ENCODE data around the gene HBD. TPM values are rescaled to one million over a fixed set of nuclear protein-coding genes. Genes with fewer than 3 reads are reported as not detected.
"Not testable (repeated sequence)": the region's sequence is repeated elsewhere in the genome, so short reads cannot be mapped to it uniquely, and the experiment has no call there.

The HBD gene
- total RNA-seq (2014; rRNA removed; shearing (Covaris generic)), result not detected in 2 replicates

DNA sequence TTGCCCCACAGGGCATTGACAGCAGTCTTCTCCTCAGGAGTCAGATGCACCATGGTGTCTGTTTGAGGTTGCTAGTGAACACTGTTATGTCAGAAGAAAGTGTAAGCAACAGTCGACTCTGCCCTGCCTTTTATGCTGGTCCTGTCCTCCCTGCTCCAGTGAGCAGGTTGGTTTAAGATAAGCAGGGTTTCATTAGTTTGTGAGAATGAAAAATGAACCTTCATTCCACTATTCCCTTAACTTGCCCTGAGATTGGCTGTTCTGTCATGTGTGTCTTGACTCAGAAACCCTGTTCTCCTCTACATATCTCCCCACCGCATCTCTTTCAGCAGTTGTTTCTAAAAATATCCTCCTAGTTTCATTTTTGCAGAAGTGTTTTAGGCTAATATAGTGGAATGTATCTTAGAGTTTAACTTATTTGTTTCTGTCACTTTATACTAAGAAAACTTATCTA, at the start of gene HBD:
Gene HBD, minus strand, starts transcription at position 103 of the 454 bp plus-strand sequence. Its CDS starts 50 bp downstream, at position 53.
- DNase-seq (ENCODE audit: low spot score), result peak; percentile 16

DNA sequence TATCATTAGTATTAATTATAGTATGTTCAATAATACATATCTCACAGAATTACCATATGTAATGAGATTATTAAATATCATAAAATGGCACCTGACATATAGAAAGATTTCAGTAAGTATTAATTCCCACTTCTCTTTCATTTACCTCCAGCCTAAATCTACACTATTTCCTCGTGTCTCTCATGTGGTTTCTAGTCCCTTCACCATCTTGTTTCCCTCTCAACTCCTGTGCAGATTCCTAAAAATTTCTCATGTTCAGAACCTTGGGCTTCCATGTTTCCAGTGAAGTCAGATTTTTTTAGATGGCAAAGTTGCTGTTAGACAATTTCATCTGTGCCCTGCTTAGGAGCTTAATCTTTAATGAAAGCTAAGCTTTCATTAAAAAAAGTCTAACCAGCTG, 49.6 kb upstream of the HBD start:
- DNase-seq (ENCODE audit: low spot score), result no peak

DNA sequence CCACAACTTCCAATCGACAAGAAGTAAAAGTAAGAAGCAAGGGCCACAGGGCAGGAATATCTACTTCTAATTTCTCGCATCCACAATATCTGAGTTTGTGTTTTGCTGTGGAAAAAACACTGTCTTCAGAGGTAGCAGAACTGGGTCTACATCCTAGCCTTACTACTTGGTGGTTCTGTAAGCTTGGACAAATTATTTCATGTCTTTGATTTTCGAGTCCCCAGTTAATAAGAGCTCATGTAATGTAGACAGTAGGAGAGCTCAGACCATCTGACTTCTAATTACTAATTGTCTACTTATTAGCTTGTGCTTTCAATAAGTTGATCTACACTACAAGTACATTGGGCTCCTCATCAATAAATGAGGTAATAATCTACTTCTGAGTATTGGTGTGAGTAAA, 48.8 kb upstream of the HBD start:
- no peak for DNase-seq (ENCODE audit: low spot score)

DNA sequence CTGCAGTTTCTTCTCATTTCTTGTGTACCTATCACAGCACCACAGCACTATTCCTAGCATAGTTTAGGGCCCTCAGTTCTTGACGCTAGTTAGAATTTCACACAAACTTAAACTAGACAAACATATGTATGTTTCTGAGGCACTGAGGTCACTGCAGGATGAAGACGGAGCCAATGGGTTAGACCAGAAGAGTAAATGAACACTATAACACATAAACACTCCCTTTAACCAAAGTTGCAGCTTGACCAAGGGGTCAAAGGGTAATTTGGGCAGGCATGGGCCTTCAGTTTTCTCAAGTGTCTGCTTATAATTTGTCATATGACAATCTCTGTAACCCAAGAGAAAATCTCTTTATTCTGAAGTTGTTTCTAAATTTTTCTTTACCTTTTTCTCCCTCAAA, 48.3 kb upstream of the HBD start:
- DNase-seq (ENCODE audit: low spot score), result no peak

DNA sequence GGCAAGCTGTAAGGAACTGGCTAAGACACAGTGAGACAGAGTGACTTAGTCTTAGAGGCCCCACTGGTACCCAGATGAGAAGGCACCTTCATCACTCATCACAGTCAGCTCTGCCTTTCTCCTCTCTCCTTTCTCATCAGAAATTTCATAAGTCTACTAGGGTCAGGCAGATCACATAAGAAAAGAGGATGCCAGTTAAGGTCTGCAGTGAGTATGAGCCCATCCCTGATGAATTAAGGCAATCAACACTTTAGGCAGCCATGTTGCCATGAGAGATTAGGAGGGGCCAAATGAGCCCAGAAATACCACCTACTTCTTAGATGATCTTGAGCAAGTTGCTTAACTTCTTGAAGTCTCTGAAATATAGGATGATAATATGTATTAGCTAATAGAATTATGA, 47.3 kb upstream of the HBD start:
- no peak for DNase-seq (ENCODE audit: low spot score)

DNA sequence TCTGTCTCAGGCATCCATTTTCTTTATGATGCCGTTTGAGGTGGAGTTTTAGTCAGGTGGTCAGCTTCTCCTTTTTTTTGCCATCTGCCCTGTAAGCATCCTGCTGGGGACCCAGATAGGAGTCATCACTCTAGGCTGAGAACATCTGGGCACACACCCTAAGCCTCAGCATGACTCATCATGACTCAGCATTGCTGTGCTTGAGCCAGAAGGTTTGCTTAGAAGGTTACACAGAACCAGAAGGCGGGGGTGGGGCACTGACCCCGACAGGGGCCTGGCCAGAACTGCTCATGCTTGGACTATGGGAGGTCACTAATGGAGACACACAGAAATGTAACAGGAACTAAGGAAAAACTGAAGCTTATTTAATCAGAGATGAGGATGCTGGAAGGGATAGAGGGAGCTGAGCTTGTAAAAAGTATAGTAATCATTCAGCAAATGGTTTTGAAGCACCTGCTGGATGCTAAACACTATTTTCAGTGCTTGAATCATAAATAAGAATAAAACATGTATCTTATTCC, 46.4 kb upstream of the HBD start:
- DNase-seq (ENCODE audit: low spot score), result peak; percentile 98

DNA sequence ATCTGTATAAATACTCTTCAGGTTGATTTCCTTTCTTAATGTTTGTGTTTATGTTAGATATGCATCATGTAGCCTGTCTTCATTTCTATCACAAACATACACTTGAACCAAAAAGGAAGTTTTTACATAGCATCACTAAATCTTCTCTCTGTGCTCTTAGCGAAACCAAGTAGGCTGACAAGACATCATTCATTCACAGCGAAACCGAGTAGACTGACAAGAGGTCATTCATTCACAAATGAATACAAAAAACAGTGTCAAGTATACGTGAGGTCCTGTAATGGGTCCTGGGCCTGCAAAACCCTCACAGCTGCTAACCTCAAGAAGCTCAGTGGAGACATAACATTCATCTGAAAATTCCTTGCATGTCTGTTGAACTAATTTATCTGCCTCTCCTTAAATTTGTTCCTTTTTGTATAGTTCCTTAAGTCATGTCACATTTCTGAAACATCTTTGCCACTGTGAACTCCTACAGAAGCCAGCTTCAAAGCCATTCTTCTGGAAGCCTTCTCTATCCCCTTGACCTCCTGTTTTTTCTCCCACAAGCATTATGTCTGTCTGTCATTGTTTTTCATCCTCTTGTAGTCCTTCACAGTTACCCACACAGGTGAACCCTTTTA, 45.3 kb upstream of the HBD start:
- DNase-seq (ENCODE audit: low spot score), result no peak

DNA sequence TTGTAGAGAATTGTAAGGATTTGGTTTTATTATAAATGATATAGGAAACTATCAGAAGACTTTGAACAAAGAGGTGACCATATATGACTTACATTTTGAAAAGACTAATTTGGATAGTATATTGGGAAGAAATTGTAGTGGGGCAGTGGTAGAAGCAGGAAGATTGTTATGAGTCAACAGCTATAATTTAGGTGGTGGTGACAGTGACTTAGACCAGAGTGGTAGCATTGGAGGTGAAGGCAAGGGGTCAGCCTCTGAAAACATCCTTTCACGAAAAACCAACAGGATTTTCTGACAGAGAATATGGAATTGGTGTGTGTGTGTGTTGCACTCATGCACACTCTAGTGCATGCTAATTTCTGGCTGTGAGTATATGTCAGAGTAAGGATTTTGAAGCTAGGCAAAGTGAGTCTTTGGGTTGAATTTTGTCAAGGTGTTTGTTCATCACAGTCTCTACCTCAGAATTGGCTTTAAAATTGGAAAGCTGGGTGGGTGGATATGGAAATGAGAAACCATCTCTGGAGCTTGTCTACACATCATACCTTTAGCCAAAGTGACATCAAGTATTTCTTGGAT, 43.6 kb upstream of the HBD start:
- DNase-seq (ENCODE audit: low spot score), result no peak

DNA sequence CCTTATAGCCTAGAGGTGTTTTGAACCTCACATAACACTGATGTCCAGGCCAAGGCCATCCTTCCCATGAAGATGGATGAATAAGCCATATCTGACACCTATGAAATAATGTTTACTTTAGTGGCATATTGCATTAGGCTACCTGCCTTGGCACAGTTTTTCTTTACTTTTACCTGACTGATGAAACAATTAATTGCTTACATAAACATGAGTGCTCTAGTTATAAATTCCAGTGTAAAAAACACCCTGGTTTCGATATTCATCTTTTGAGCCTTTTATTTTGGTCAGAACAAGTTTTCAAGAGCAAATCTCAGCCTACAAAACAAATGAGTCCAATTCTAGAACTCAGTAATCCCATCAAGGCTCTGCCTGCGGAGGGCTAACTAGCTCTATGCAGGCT, 42.4 kb upstream of the HBD start:
- no peak for DNase-seq (ENCODE audit: low spot score)

DNA sequence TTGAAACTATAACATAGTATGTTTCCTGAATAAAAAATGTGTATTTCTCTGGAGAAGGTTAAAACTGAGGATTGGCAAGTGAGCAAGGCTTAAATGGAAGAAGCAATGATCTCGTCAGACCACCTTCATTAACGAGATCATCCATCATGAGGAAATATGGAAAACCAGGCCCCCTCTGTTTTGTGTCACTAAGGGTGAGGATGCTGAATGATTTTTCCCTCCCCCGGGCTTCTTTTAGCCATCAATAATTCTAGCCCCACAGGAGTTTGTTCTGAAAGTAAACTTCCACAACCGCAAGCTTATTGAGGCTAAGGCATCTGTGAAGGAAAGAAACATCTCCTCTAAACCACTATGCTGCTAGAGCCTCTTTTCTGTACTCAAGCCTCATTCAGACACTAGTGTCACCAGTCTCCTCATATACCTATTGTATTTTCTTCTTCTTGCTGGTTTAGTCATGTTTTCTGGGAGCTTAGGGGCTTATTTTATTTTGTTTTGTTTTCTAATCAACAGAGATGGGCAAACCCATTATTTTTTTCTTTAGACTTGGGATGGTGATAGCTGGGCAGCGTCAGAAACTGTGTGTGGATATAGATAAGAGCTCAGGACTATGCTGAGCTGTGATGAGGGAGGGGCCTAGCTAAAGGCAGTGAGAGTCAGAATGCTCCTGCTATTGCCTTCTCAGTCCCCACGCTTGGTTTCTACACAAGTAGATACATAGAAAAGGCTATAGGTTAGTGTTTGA, 41.3 kb upstream of the HBD start:
- no peak for DNase-seq (ENCODE audit: low spot score)

DNA sequence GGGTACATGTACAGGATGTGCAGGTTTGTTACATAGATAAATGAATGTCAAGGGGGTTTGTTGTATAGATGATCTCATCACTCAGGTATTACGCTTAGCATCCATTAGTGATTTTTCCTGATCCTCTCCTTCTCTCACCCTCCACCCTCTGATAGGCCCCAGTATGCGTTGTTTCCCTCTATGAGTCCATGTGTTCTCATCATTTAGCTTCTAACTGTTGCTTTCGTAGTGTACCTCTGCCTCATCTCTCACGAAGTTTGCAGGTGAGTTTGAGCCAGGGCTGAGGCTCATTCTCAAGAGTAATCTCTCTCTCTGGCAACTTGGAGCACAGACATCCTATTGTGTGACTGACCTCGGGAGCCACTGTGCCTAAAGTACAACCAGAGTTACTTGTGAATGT, 40.1 kb upstream of the HBD start:
- no peak for DNase-seq (ENCODE audit: low spot score)

DNA sequence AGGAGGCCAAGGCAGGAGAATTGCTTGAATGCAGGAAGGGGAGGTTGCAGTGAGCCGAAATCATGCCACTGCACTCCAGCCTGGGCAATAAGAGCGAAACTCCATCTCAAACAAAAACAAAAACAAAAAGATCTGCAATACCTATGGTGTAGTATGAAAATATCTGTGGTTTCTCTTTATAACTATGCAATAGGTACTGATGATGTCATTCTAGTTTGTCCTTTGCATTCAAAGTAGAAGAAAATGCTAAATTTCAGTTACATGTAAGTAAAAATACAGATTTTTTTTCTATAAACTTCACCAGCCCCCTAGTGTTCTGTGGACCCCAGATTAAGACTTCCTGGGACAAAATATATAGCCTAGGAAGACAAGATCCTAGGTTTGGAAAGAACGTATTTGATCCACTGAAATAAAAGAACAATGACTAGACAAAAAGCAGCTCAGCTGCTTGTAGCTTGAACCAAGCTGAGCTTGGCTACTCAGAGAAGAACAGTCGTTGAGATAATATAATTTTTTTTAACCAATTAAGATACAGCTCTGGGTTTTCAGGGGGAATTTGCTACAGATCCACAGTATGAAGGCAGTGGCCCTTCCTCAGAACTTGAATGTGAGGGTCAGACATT, 38.2 kb upstream of the HBD start:
- DNase-seq (ENCODE audit: low spot score), result no peak

DNA sequence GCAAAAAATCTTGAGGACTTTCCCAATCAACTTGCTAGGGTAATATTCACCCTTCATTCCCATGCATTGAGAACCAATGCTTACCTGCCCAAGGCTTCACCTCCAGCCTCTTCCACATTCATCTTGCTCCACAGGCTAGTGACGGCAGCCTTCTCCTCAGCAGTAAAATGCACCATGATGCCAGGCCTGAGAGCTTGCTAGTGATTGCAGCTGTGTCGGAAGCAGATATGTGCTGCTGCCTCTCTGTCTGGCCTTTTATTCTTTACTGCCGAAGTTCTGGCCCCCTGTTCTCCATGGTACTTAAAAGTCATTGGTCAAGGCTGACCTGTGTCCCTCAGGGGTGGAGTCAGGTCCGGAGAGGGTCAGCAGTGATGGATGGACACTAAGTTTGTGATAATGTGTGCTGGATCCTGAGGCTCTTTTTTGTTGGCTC, 35.4 kb upstream of the HBD start, which contains the start of gene HBE1:
Gene HBE1, minus strand, starts transcription at position 231 of the 433 bp plus-strand sequence. Its CDS starts 55 bp downstream, at position 176.
- no peak for DNase-seq (ENCODE audit: low spot score)

DNA sequence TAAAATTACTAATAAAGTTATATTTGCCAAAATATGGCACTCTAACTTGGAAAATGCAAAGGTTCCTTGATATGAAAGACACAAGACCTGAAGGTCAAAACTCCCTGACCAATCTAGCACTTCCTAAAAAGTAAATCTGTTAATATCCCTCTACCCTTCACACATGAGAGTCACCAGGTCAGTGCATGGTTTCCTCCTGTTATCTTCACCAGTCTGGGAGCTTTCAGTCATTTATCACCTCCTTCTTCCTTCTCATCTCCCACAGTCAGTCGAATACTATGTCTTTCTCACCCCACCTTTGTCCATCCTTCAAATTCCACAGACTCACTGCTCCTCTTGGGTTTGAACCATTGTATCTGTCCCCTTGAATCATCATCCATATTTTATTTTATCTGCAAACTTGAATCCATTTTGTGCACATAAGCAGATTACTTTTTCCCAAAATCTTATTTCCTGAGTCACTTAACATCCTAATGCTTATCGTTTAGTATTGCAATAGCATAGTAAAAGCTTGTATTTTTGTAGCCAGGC, 32.8 kb upstream of the HBD start:
- no peak for DNase-seq (ENCODE audit: low spot score)

DNA sequence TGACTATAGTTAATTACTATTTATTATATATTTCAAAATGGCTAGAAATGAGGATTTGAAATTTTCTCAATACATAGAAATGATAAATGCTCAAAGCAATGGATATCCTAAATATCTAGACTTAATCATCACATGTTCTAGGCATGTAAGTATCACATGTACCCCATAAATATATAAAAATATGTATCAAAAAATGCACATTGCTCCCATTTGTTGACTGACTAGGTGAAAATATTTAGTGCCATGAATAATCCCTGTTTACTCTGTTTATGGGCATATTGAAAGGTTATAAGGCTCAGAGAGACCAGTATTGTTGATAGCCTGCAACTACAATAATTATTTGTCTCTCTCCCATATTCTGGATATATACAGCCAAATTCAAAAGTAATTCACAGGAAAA, 32.3 kb upstream of the HBD start:
- no peak for DNase-seq (ENCODE audit: low spot score)

DNA sequence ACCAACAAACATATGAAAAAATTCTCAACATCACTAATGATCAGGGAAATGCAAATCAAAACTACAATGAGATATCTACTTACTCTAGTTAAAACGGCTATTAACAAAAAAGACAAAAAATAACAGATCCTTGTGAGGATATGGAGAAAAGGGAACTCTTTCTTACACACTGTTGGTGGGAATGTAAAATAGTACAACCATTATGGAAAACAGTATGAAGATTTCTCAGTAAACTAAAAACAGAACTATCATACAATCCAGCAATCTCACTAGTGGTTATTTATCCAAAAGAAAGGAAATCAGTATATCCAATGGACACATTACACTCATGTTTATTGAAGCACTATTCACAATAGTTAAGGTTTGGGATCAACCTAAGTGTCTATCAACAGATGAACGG, 31.5 kb upstream of the HBD start:
- DNase-seq (ENCODE audit: low spot score), result no peak

DNA sequence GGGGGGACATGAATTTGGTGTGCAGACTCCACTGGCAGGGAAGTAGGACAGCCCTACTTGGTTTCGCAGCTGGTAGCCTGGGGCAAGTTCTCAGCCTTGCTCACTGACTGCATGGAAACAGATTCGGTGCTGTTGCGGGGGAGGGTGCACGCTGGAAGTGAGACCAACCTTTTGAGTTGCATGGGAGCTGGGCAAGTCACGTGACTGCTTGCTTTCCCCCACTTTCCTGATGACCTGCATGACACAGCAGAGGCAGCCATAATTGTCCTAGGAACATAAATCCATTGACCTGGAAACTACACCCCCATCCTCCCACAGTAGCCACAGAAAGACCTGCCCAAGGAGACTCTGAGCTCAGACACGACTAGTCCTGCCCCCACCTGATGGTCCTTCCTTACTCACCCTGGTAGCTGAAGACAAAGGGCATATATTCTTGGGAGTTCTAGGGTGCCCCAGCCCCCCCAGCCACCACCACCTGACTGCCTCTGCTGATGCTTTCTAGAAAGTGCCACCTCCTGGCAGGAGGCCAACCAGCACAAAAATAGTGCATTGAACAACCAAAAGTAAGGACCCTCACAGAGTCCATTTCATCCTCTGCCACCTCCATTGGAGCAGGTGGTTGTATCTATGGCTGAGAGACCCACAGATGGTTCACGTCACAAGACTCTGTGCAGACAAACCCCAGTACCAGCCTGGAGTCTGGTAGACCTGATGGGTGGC, 24.4 kb upstream of the HBD start:
- DNase-seq (ENCODE audit: low spot score), result no peak

DNA sequence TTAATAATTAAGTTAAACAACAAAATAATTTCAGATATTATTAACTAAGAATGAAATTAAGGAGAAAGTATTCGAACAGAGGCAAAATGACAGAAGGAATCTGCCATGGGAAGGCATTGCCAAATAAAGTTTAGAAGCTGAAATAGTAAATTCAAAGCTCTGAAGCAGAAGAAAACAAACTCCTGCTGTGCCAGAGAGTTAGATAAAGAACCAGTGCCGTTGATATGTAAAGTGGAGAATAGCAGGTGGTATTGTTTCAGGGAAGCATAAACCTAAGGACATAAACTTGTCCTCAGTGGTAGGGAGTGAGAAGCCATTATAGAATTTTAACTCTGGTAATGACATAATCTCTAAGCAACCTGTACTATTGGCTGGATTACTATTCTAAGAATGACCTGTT, 23.0 kb upstream of the HBD start:
- no peak for DNase-seq (ENCODE audit: low spot score)

DNA sequence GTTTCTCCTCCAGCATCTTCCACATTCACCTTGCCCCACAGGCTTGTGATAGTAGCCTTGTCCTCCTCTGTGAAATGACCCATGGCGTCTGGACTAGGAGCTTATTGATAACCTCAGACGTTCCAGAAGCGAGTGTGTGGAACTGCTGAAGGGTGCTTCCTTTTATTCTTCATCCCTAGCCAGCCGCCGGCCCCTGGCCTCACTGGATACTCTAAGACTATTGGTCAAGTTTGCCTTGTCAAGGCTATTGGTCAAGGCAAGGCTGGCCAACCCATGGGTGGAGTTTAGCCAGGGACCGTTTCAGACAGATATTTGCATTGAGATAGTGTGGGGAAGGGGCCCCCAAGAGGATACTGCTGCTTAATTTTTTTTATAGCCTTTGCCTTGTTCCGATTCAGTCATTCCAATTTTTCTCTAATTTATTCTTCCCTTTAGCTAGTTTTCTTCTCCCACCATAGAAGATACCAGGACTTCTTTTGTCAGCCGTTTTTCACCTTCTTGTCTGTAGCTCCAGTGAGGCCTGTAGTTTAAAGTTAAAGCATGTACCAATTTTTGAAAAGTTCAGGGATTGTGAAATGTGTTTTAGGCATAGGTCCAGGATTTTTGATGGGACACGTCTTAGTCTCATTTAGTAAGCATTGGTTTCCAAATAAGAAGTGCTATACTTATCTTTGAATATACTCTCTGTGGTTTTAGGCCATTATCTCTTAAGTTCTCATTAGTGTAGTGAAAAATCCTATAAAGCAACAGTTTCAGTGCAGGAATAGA, 20.5 kb upstream of the HBD start, which contains the start of gene HBG2:
Gene HBG2, minus strand, starts transcription at position 136 of the 768 bp plus-strand sequence. Its CDS starts 53 bp downstream, at position 83.
- not testable (repeated sequence) for DNase-seq (ENCODE audit: low spot score)

DNA sequence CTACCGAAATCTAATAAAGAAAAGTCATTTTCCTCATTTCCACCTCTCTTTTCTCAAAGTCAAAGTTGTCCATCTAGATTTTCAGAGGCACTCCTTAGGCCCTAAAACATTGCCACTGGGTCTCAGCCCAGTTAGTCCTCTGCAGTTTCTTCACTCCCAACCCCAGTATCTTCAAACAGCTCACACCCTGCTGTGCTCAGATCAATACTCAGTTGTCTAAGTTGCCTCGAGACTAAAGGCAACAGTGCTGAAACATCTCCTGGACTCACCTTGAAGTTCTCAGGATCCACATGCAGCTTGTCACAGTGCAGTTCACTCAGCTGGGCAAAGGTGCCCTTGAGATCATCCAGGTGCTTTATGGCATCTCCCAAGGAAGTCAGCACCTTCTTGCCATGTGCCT, 19.7 kb upstream of the HBD start:
- not testable (repeated sequence) for DNase-seq (ENCODE audit: low spot score)
